ENCODE measurements around the gene NGEF.

NGEF gene

DNA sequence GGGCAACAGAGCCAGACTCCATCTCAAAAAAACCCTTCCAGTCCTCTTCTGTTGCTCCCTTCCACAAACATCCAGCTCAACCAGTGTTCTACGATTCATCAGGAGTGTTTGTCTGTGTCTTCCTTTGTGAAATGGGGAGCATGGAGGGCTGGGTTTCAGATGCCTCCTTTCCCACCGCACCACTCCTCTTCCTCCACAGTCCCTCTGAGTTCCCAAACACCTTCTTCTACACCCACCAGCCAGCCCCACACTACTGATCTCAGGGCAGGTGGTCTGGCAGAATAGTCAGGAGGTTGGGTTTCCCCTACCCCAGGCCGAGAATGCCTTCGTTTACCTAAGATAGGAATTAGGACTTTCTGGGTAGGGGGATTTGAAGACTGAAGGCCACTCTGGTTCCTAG, 36.9 kb downstream of the NGEF start:
- H3K27ac ChIP-seq, result no peak overlapping the region
- no peak for TF ChIP-seq ZFX (IDR thresholded peaks at IDR 0.05)
- TF ChIP-seq, protein P1, sequence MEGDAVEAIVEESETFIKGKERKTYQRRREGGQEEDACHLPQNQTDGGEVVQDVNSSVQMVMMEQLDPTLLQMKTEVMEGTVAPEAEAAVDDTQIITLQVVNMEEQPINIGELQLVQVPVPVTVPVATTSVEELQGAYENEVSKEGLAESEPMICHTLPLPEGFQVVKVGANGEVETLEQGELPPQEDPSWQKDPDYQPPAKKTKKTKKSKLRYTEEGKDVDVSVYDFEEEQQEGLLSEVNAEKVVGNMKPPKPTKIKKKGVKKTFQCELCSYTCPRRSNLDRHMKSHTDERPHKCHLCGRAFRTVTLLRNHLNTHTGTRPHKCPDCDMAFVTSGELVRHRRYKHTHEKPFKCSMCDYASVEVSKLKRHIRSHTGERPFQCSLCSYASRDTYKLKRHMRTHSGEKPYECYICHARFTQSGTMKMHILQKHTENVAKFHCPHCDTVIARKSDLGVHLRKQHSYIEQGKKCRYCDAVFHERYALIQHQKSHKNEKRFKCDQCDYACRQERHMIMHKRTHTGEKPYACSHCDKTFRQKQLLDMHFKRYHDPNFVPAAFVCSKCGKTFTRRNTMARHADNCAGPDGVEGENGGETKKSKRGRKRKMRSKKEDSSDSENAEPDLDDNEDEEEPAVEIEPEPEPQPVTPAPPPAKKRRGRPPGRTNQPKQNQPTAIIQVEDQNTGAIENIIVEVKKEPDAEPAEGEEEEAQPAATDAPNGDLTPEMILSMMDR (conservative IDR thresholded peaks at IDR 0.05), result no peak

DNA sequence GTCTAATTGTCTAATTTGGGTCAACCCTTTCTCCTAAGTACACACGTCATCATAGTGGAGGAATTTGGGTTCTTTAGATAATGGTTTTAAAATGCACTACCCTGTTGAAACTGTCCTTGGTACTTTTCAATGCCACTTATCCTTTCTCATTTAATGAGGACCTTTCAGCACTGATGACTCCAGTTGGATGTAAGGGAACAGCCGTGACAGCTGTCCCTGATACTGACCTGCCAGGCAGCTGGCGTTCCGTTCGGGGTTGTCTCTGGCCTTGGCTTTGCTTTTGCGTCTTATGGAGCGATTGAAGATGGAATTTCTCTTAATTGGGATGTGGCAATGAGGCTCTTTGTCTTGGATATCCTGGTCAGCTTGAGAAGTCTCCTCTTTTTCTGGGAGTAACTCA, 38.7 kb downstream of the NGEF start:
- no peak overlapping the region for H3K27ac ChIP-seq
- no peak for TF ChIP-seq ZFX (IDR thresholded peaks at IDR 0.05)
- TF ChIP-seq, protein P1 (conservative IDR thresholded peaks at IDR 0.05), result no peak

DNA sequence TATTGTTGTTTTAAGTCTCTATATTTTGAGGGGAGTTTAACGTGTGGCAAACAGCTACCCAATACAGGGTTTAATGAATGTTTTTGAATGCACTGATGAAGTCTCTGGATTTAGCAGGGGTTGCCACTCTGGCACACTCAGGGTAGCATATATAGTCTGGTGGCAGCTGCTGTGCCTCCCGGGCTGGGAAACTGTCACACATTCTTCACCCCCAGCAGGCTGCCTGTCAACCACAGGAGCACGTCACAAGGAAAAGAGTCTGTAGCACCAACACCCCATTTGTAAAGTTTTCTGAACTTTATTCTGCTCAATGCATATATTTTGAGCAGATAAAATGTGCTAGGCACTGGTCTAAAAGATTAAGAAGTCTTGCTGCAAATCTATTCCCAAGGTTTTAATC, 39.3 kb downstream of the NGEF start:
- no peak overlapping the region for H3K27ac ChIP-seq
- TF ChIP-seq, protein P1 (conservative IDR thresholded peaks at IDR 0.05), result no peak
- TF ChIP-seq ZFX (IDR thresholded peaks at IDR 0.05), result no peak

DNA sequence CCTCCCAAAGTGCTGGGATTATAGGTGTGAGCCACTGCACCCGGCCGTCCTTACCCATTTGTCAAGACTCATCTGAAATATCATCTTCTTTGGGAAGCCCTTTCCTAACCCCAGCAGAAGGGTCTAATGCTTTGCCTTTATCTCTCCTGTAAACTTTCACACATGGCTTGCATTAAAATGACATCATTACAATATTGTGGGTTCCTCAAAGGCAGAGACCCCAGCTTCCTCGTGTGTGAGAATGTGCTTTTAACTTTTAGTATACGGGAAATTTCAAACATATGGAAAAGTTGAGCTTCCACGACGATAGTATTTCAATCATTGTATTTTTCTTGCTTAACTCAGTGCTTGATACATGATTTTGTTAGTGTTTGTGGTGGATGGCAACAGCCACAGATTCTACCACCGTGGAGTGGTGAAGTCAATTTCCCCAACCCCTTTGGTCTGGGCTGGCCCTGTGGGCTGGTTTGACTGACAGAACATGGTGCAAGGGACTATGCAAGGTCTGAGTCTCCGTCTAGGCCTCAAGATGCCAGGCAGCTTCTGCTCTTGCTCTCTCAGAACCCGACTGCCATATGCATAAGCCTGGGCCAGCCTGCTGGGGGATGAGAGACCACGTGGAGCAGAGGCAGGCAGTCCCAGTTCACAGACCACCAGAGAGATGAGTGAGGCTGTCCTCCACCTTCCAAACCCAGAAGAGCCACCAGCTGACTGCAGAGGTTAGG, 39.9 kb downstream of the NGEF start:
- no peak overlapping the region for H3K27ac ChIP-seq
- no peak for TF ChIP-seq ZFX (IDR thresholded peaks at IDR 0.05)
- TF ChIP-seq, protein P1 (conservative IDR thresholded peaks at IDR 0.05), result no peak

DNA sequence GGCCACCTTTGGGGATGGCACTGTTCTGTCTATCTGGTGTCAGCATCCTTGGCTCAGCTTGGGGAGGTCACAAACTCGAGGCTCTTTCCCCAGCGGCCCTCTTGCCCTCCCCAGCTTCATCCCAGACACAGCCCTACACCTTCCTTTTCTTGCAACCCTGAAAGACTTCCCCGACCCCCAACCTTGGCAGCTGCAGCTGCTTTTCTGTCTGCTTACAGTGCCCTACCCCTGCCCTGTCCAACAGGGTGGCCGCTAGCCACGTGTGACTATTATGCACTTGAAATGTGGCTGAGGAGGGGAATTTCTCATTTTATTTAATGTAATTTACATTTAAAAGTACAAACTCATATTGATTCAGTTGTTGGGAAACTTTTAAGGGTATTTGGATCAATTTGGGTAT, 41.3 kb downstream of the NGEF start:
- no peak for TF ChIP-seq ZFX (IDR thresholded peaks at IDR 0.05)
- TF ChIP-seq, protein P1 (conservative IDR thresholded peaks at IDR 0.05), result no peak
- H3K27ac ChIP-seq, result no peak overlapping the region

DNA sequence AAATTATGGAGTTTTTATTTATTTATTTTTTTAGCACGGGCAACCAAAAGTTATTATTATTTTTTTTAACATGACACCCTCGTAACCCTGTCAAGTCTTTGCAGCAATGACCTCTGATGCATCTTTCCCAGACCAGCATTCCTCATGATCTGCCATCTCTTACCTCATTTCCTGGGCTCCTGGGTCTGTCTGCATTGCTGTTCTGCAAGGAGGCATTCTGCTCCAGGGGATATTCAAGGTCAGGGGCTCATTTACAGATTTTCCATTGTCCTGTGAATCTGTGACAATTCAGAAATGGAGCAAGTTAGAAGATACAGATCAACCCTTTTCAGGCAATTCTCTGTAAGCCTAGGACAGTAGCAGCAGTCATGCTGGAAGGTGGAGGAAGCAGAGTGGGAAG, 43.0 kb downstream of the NGEF start:
- no peak for TF ChIP-seq ZFX (IDR thresholded peaks at IDR 0.05)
- TF ChIP-seq, protein P1 (conservative IDR thresholded peaks at IDR 0.05), result no peak
- no peak overlapping the region for H3K27ac ChIP-seq

DNA sequence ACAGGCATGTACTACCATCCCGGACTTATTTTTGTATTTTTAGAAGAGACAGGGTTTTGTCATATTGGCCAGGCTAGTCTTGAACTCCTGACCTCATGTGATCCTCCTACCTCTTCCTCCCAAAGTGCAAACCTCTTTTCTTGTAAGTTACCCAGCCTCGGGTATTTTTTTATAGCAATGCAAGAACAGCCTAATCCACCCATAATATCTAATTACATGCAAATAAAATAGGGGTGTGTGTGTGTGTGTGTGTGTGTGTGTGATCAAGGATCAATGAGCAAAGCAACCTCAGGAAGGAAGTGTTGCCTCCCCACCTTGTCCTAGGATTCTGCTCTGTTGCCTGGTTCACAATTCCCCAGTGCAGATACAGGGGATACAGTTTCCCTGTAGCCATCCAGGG, 45.6 kb downstream of the NGEF start:
- H3K27ac ChIP-seq, result no peak overlapping the region
- TF ChIP-seq, protein P1 (conservative IDR thresholded peaks at IDR 0.05), result no peak
